Measurements from ENCODE around the gene NDUFS7.
"Not testable (repeated sequence)": the region's sequence is repeated elsewhere in the genome, so short reads cannot be mapped to it uniquely, and the experiment has no call there.

NDUFS7 gene

DNA sequence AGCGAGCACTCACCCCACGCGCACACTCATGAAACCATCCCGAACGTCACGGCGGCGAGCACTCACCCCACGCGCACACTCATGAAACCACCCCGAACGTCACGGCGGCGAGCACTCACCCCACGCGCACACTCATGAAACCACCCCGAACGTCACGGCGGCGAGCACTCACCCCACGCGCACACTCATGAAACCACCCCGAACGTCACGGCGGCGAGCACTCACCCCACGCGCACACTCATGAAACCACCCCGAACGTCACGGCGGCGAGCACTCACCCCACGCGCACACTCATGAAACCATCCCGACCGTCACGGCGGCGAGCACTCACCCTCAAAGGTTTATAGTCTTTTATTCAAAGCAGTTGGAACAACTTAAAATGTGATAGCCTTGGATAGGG is 36.4 kb downstream of the NDUFS7 start:
- not testable (repeated sequence) for DNase-seq

DNA sequence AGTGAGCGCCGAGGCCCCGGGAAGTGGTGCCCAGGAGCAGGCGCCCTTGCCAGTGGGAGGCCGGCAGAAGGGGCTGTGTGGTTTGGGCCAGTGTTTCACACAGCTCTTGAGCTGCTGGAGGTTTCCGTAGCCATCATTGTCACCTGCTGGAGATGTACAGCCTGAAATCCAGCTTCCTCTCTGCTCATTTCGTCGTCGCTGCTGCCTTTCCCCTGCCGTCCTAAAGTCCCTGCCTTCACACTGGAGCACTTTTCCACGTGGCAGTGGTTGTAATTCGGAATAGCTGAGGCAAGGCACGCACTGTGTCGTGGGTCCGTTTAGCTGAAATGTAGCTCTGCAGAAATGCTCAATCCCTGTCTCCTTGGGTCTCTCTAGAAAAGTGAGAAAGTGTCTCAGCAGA is 36.9 kb downstream of the NDUFS7 start:
- DNase-seq: no peak

DNA sequence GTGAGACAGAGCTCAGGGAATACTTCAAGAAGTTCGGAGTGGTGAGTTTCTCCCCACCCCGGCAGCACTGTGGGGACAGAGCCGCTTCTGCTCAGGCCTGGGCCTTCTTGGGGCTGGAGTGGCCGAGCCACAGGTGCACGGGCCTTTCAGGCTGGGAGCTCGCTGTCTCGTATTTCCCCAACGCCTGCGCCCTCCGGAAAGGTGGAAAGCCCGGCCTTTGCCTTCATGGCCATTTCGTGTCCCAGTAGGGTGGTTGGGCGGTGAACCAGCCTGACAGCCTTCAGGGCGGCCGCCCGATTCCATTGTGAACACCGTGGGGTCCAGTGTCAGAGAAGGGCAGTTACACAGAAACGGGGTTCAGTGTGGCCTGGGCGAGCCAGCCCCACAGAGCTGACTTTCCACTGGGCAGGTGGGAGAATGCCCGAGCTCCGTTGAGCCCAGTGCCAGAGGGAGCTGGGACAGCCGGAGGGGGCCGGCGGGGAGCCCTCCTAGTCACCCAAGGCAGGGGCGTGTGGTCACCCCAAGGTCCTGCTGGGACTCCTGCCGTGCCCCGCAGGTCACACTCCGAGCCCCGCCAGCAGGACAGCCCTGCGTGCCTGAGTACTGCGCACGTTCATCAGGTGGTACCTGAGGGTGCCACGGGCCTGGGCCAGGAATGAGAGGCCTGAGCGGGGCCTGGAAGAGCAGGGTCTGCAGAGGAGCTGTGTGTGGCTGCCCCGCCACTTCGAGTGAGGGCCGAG is 37.7 kb downstream of the NDUFS7 start:
- no peak for DNase-seq

DNA sequence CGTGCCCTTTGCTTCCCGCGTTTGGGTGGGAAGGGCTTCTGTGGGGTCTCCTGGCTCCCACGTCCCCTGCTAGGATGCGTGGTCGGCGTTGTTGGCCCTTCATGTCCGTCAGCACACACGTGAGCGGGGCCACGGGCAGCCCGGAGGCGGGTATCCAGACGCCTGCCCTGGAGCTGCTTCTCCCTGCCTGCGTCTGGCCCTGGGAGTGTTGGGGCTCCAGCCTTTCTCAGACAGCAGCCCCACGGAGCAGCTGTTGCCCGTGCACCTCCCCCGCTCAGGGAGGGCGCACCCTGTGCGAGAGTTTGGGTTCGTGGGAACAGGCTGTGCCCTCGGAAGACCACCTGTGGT is 38.2 kb downstream of the NDUFS7 start:
- no peak for DNase-seq

DNA sequence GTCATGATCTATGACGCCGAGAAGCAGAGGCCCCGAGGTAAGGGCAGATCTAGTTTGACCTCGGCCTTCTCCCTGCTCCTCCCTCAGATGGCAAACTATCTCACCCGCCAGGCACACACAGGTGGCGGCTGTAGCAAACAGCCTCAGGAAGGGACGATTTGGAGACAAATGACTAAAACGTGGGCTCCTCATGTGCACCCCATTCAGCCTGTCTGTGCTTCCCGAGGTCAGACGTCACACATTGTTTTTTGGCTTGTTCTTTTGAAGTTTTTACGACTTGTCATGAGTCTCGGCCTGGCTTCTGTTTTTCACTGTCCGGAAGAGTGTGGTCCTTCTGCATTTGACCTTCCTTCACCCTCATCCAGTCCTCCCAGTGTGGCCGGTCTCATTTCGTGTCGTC is 38.7 kb downstream of the NDUFS7 start:
- DNase-seq: no peak

DNA sequence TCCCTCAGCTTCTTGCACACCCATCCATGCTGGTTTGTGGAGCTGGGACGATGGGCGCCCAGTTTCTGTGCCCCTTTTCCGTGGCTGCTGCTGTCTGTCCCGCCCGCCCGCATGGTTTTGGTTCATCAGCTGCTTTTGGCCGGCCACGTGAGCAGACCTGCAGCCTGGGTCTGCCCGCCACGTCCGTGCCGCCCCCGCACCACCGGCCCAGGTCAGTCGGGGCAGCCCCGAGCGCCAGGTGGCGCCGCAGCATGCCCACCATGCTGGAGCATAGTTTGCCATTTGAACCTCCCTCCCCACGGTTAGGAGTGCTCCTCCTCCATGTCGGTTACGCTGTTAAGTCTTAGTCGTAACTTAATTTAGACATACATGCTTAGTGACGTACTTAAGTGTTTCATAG is 39.2 kb downstream of the NDUFS7 start:
- no peak for DNase-seq

DNA sequence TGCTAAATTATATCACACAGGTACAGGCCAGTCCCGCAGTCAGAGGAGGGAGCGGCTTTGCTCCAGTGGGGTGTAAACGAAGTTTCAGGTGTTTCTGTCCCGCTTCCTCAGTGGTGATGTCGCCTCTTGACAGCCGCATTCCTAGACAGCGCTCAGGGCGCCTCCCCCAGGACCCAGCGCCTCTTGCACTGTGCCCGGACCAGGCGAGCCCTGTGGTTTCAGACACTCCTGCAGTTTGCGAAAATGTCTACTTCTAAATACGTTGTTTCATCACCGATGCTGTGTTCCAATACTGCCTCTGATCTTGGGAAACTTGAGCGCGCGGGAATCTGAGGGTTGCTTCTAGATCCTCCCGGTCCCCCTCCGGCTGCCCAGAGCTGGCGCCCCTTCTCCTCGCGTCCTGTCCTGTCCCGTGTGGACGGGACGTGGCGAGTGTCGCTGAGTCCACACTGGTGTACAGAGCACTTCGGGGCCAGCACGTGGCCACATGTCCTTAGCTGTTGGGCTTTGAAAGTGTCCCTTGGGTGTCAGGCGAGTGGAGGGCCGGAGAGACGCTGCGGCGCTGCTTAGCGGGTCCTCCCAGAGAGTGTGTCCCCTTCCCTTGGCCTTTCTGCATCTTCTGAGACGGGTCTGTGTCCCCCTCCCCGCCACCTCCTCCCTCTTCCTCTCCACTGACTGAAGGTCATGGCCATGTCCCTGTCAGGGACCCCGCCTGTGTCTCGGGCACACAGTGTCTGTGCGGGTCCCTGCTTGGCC is 39.9 kb downstream of the NDUFS7 start:
- no peak for DNase-seq

DNA sequence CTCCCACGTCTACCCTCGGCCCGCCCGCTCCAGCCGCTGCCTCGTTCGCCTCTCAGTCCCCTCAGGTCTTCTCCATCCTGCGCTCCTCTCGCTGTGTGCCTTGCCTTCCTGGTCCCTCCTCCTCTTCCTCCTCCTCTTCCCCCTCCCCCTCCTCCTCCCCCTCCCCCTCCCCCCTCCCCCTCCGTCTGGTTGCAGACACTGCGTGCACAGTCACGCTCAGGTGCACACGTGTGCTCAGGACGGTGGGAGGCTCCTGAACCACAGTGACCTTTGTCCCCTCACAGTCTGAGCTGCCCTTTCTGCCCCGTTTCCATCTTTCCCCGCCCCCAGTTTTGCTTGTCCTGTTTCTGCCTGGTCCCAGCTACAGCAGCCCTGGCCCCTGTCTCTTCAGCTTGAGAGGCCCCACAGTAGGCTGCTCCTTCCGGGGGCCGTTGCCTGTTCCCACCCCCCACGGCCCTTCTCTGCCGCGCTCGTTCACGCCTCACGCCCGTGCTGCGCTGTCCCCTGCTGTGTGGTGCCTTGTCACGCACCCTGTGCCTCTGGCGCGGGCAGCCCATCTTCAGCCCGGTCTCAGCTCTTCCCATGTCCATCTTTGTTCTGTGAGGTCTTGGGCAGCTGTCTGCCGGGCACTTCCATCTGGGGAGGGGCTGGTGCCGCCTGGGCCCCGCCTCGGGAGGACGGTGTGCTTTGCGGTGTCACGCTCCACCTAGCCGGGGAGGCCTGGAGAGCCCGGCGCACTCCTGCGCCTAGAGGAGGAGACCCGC is 40.7 kb downstream of the NDUFS7 start:
- no peak for DNase-seq

DNA sequence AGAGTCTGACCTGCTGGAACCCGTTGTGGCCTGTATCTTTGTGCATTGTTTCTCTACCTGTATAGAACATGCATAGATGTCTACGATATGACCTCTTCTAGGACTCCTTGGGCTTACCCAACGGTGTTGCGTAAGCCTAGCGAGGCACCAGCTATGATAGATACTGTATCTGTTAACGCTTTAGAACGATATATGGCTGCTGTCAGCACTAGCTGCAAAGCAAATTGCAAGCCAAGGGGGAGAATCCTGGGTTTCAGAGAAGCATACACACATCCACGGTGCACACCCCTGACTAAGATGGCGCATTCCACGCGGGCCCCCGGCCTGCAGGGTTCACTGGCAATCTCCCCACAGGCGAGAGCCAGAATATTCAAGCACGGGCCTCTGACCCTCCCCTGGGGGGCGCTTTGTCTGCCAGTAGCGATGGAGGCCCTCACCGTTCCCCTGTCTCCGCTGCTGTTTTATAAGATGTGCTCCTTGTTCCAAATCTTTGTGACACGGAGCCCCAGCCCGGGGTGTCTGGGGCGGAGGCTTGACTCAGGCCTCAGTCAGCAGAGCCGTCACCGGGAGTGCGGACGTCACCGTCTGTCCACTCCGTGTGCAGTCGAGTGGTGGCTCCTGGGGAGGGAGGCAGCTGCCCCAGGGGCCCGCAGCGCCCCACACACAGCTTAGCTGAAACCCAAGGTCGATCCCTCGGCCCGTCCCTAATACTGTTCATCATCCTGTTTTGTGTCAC is 41.6 kb downstream of the NDUFS7 start:
- DNase-seq: no peak

DNA sequence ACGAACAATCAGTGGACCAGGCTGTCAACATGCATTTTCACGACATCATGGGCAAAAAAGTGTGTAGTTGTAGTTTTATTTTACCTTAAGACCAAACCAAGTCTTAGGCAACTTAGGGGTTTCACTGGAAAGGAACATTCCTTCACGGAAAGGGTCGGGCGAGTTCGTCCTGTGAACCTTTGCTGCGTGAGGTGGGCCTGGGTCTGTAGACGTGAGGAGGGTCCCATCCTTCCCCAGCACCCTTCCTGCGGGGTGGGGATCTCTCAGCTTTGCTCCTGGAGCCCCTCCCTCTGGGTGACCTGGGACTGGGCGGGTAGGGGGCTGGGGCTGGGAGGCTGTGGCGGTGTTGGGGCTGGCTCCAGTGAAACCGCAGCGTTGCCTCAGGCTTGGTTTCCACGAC is 42.2 kb downstream of the NDUFS7 start:
- no peak for DNase-seq

DNA sequence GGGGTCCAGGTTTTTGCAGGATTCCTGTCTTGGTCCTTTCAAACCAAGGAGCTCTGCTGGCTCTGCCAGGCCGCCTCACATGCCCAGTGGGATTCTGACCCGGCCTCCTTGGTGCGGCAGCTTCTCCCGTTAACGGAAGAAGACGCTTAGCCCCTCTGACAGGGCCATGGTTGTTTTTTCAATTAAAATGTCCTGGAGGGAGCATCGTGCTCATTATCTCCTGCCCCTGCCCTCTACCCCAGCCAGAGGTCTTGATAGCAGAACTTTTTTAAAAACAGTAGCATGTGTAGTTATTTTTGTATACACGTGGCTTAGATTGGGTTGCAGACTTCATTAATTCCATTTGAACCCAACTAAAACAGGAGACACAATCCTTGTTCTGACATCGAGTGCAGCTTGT is 43.0 kb downstream of the NDUFS7 start:
- DNase-seq: no peak

DNA sequence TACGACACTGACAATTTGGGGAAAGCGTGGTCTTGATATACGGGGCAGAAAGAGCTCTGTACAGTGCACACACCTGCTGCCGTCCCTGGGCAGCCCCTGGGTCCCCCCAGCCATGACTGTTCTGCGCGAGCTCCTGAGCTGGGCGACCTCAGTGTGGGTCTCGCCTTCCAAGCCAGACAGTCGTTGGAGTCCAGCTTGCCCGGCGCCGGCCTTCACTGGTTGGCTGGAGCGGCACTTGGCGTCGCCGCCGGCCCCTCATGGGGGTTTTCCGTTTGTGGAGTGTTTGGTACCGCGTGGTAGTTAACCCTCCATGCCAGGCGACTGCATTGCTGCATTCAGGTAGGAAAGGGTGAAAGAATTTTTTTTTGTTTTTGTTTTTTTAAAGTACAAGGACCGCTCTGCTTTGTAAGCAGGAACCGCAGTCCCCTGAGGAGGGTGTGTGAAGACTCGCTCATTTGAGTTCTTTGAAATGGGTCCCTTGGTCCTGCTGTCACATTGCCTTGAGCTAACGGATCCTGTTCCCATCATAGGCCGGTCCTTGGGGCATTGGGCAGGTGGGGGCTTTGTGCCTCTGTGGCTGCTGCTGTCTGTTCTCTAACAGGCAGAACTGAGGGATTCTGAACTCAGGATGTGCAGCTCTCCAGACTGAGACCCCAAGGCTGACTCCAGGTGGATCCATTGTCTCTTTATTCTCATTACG is 43.7 kb downstream of the NDUFS7 start:
- no peak for DNase-seq

DNA sequence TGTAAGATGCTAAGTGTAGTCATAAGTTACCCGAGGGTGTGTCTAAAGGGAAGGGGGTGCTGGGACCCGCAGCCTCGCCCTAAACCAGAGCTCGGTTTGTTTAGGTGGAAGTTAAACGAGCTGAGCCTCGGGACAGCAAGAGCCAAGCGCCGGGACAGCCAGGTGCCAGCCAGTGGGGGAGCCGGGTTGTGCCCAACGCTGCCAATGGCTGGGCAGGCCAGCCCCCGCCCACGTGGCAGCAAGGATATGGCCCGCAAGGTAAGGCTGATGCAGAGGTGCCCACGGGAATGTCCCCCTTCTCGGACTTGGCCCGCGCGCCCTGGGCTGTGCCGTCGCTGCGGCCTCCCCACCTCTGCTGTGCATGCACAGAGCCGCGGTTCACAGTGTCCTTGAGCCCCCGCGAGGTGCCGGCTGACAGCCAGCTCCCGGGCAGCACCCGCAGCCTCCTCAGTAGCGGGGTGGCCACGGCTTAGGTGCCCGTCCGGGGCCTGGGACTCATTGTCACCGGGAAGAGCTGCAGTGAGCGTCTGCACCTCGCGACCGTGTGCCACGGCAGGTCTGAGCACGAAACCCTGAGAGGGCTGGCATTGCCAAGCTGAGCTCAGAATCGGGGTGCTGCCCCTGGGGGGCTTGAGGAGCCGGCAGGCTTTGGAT is 45.2 kb downstream of the NDUFS7 start:
- no peak for DNase-seq

DNA sequence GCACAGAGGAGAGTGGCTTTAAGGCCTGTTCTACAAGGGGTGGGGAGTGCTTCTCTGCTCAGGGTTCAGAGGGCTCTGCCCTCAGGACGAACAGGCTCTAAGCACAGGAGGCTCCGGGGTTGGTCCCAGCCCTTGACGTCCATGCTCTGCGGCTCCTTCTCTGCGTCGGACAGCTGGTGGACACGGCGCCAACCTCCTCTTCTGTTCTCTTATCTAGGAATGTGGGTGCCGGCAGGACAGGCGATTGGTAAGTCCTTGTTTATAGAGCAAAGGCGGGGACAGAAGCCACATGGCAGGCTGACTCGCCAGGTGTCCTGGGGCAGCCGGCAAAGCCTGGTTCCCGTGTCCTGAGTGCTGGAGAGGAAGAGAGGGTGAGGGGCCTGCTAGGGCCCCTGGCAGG is 46.0 kb downstream of the NDUFS7 start:
- DNase-seq: no peak

DNA sequence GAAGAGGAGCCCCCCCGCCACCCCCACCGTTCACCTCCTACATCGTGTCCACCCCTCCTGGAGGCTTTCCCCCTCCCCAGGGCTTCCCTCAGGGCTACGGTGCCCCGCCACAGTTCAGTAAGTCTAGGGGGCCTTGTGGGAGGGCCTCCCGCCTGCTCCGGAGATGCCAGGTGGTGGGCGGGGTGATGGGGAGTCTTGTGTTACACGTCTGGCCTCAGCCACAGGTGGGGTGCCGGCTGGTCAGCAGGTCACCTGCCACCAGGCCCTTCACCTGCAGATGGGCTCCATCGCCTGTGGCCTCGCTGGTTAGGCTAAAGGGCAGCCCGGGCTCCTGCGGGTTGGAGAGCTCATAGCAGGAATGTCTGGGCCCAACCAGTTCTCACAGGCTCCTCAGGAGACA is 46.5 kb downstream of the NDUFS7 start:
- DNase-seq: no peak

DNA sequence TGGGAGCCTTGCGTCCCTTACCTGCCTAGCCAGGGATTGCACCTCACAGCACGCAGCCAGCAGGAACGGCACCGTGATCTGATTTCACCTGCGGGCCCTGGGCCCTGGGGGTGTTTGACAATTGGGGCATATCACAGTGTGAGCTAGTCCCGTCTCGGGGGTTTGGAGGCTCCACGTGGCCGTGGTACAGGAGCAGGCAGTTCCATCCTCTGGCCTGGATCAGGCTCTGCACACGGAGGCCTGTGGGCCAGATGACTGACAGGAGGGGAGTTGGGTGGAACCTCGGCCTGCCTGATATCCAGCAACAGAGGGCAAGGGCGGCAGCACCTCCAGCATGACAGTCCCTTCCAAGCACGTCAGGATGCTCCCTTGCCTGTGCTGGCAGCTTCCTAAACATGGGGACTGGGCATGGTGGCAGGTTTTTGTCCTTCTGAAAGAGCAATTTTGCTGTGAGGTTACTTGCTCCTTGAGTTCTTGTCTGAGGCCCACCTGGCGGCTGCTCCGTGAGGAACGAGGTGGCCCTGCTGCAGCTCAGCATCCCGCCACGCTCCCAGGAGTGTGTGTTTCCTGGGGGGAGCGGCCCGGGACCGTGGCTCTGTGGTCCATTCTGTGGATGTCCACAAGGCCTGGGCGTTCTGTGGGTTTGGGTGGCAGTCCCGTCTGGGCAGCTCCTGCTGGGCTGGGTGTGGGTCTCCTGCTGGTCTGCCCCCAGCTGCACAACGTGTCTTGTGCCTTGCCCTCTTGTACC is 48.2 kb downstream of the NDUFS7 start:
- no peak for DNase-seq

DNA sequence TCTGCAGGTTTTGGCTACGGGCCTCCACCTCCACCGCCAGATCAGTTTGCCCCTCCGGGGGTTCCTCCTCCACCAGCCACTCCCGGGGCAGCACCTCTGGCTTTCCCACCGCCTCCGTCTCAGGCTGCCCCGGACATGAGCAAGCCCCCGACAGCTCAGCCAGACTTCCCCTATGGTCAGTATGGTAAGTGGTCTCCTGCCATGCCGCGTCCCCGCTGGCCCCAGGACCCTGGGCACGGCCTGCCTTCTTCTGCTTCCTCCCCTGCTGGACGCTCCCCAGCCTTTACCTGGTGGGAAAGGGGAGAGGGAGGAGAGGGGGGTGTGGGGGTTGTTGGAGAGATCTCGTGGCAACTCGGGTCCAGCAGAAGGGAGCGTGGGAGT is 48.8 kb downstream of the NDUFS7 start:
- no peak for DNase-seq

DNA sequence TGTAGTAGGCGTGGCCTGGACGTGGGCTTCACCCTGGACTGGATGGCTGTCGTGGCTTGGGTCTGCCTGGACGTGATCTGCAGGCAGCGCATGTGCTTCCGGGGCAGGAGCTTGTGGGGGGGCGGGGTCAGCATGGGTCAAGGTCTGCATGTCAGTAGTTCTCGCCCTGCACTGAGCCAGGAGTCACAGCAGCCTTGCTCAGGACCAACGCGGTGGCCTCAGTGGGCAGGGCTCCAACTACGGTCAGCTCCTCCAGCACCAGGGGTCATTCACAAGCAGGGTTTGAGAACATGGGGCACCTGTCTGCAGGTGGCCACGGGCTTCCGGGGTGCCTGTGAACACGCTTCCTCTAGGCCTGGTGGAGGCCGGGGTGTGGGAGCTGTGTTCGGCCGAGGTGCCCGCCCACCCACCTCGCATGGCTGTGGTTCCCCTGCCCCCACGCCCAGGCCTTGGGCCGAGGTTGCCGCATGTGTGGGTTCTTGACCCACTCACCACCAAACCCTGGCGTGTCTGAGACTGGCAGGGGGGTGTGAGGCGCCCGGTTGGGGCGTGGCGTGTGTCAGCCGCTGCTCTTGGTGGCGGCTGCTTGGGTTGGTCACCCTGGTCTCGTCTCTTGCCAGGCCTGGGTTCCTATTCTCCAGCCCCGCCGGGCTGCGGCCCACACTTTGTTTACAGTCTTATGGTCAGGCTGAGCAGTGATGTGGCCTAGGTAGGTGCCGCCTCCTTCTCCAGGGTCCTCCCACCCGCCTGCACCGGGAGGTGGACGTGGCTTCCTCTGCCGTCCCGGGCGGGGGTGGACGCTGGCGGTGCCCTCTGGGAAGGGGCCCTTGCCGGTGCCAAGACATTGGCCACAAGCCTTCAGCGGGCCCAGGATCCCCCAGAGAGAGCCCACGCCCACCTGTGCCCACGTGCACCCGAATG is 49.7 kb downstream of the NDUFS7 start:
- DNase-seq: no peak

DNA sequence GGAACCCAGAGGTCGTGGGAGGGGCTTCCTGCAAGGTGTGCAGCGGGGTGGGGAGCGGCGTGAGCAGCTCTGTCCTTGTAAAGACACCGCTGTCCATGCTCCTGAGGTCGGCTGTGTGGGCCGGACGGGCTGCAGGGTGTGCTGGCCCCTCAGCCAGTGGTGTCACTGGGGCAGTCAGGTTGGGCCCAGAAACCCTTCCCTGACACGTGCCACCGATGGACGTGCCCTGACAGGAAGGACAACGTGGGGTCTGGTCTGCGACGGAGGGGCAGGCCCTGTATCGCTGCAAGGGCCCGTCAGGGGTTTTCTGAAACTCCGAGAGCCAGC is 50.3 kb downstream of the NDUFS7 start:
- no peak for DNase-seq

DNA sequence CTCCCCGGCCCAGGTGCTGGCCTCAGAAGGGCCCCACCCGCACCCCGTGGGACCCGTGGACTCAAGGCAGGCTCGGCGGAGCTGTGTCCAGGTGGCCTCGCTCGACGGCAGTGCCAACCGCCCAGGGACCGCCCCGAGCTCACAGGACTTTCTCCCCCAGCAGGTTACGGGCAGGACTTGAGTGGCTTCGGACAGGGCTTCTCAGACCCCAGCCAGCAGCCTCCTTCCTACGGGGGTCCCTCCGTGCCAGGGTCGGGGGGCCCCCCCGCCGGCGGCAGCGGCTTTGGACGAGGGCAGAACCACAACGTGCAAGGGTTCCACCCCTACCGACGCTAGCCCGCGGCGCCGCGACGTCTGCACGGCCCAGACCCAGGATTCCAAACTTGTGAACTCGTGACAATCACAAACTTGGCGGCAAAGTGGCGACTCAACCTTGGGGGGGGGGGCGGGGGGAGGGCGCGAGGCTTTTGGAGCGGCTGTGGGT is 50.9 kb downstream of the NDUFS7 start:
- no peak for DNase-seq
